Gastroesophageal sphincter (tissue), 4 donors: ENCODE results near the gene MACC1. TPM values are rescaled to one million over a fixed set of nuclear protein-coding genes. Genes with fewer than 3 reads are reported as not detected.

Experiments
- ATAC-seq: fragments of 150-250 bp; one replicate; pipeline ENCODE4 v1.9.1; 2016; ENCODE audit warnings: mild to moderate bottlenecking, moderate library complexity
- H3K27ac ChIP-seq, 4 donors: fragments of 200-600 bp; sonication (generic) in 3 of 4; 1 replicate in 3 of 4; 2 replicates in 1 of 4; pipeline ENCODE4 v1.5.1; 2016 to 2019
- H3K27me3 ChIP-seq: fragments of 200-600 bp; sonication (generic); one replicate; pipeline ENCODE4 v1.5.1; 2019
- H3K36me3 ChIP-seq, 2 donors: fragments of 200-600 bp; sonication (generic); one replicate each; pipeline ENCODE4 v1.5.1; 2019; ENCODE audit warnings: control low read depth in 1 of 2
- H3K4me1 ChIP-seq, 3 donors: fragments of 200-600 bp; sonication (generic); 1 replicate in 2 of 3; 2 replicates in 1 of 3; pipeline ENCODE4 v1.5.1; 2016 to 2019; ENCODE audit warnings: control low read depth in 2 of 3
- H3K4me3 ChIP-seq, 2 donors: fragments of 200-600 bp; sonication (generic); one replicate each; pipeline ENCODE4 v1.5.1; 2019; ENCODE audit warnings: mild to moderate bottlenecking in 1 of 2, moderate library complexity in 1 of 2
- H3K9me3 ChIP-seq, 3 donors: fragments of 200-600 bp; sonication (generic); one replicate each; pipeline ENCODE4 v1.5.1; 2017 to 2019; ENCODE audit warnings: control low read depth in 2 of 3
- EP300 ChIP-seq: sonication (generic); formaldehyde crosslinking; IDR thresholded peaks from one replicate; pipeline ENCODE4 v1.6.1; 2017; ENCODE audit warnings: antibody characterized with exemption, mild to moderate bottlenecking
- POLR2A ChIP-seq, 2 donors: fragments of 450-650 bp; IDR thresholded peaks; one replicate each; pipeline ENCODE4 v1.6.1; 2017; ENCODE audit warnings: antibody characterized with exemption in 2 of 2, mild to moderate bottlenecking in 2 of 2, moderate library complexity in 1 of 2
- POLR2AphosphoS5 ChIP-seq: sonication (generic); formaldehyde crosslinking; IDR thresholded peaks from one replicate; pipeline ENCODE4 v1.6.1; 2017; ENCODE audit warnings: antibody characterized with exemption
- WGBS, 2 donors: methylation state at CpG; one replicate each; pipeline ENCODE4 v1.1.5; 2018; ENCODE audit warnings: low coverage in 1 of 2; 5-methylcytosine and 5-hydroxymethylcytosine counted together
- total RNA-seq, 4 donors: library from RNA; depleted of rRNA; stranded (reverse); fragments of >200 nt; gene quantifications; one replicate each; pipeline ENCODE4 v1.1.0, GENCODE V29; 2016
- TF ChIP-seq, protein P1 (sequence below), 4 experiments: fragments of 200-600 bp in 2 of 4; fragments of 450-650 bp in 2 of 4; sonication (generic) in 1 of 4; IDR thresholded peaks; one replicate each; pipeline ENCODE4 v1.5.1; 2017 to 2019; ENCODE audit warnings: antibody characterized with exemption in 4 of 4, mild to moderate bottlenecking in 2 of 4, moderate library complexity in 2 of 4

MACC1 gene
- total RNA-seq, 4 donors from 2014 or later, result under 0.01 to 2.9 (median 0.25) TPM

DNA sequence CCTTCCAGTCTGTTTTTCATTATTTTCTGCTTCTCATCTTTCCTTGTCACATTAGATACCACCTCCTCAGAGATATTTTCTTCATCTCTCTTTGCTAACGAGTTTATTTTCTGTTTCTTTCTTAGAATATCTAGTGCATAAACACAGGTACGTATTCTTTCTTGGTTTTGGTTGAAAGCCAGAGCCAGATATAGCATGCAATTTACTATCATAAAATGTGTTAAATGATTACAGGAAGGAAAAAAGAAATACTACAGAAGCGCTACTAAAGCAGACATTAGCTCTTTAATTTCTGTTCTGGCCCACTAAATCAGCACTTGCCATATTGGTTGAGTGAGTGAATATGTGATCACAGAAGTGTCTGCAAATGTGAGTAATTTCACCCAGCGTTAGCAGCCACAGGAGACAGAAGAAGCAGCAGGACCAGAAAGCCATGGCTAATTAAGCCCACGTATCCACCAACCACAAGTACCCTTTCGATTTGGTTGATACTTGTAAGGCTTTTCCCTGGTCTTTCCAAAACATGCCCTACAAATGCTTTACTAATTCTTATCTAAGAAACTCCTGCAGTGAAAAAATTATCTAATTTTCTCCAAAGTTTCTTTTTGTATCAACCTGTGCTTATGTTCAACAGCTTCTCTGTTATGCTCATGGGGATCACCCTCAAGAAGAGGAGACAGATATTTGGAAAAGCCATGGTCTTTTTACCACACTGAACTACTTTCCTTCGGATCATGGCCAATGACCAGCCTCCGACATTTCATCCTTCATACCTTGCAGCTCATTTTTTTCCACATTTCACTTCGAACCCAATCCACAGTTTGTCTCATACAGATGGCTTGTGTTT lies 23.1 kb upstream of the MACC1 start:
- H3K27me3 ChIP-seq, result no peaks in the 10 kb centered on the region
- ATAC-seq, result no peak
- H3K27ac ChIP-seq, result no peak overlapping the region
- no peaks in the 10 kb centered on the region for H3K9me3 ChIP-seq
- WGBS, 2 donors, result 86 to 88% methylated on average over 6 to 9 of the region's 9 CpGs
- H3K4me1 ChIP-seq, result no peaks in the 10 kb centered on the region
- no peaks in the 10 kb centered on the region for H3K36me3 ChIP-seq
- no peak overlapping the region for H3K4me3 ChIP-seq
- no peak for TF ChIP-seq POLR2A (IDR thresholded peaks at IDR 0.05)
- no peak for TF ChIP-seq EP300
- no peak for TF ChIP-seq POLR2AphosphoS5
- TF ChIP-seq, protein P1, sequence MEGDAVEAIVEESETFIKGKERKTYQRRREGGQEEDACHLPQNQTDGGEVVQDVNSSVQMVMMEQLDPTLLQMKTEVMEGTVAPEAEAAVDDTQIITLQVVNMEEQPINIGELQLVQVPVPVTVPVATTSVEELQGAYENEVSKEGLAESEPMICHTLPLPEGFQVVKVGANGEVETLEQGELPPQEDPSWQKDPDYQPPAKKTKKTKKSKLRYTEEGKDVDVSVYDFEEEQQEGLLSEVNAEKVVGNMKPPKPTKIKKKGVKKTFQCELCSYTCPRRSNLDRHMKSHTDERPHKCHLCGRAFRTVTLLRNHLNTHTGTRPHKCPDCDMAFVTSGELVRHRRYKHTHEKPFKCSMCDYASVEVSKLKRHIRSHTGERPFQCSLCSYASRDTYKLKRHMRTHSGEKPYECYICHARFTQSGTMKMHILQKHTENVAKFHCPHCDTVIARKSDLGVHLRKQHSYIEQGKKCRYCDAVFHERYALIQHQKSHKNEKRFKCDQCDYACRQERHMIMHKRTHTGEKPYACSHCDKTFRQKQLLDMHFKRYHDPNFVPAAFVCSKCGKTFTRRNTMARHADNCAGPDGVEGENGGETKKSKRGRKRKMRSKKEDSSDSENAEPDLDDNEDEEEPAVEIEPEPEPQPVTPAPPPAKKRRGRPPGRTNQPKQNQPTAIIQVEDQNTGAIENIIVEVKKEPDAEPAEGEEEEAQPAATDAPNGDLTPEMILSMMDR (IDR thresholded peaks at IDR 0.05), result no peak

DNA sequence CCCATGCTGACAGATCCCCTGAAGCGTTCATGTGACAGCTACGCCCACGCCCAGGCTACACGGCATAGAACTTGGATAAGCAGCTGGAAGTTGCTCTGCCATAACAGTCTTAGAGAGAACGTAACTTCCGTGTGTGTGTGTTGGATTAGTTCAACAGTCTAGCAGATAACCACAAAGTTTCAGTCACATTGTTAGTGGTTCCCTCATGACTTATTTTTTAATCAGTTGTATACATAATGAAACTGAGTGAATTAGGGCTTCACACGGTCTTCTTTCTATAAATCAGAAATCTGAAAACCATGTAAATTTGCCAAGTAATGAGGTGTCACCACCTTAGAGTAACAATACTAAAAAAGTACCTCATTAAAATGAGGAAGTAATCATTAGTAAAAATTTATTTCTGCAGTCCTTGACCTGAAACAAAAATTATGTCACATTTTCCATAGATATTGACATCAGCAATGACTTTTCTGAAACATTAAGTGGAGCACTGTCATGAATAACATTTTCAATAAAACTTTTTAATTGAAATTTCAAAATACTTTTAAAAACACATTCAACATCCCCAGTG lies 21.7 kb upstream of the MACC1 start:
- 73 to 80% methylated on average over 7 of the region's 7 CpGs for WGBS, 2 donors
- ATAC-seq, result no peak
- H3K27ac ChIP-seq, result no peak overlapping the region

GRCh38 chr7:20238194-20238753 lies 21.1 kb upstream of the MACC1 start:
- no peak overlapping the region for H3K4me3 ChIP-seq
- no peak overlapping the region for H3K27ac ChIP-seq
- no peaks in the 10 kb centered on the region for H3K9me3 ChIP-seq
- no peaks in the 10 kb centered on the region for H3K36me3 ChIP-seq
- H3K4me1 ChIP-seq, result no peaks in the 10 kb centered on the region
- TF ChIP-seq POLR2AphosphoS5 (no peak), POLR2A (IDR thresholded peaks at IDR 0.05) (no peak), EP300 (no peak)
- TF ChIP-seq, protein P1 (IDR thresholded peaks at IDR 0.05), result no peak
- no peaks in the 10 kb centered on the region for H3K27me3 ChIP-seq
- WGBS, 2 donors, result 92 to 93% methylated on average over 5 to 7 of the region's 7 CpGs
- no peak for ATAC-seq

More for the DNA sequence above, 21.7 kb upstream of the MACC1 start:
- no peaks in the 10 kb centered on the region for H3K36me3 ChIP-seq
- no peaks in the 10 kb centered on the region for H3K27me3 ChIP-seq
- no peak for TF ChIP-seq POLR2A (IDR thresholded peaks at IDR 0.05)
- no peak for TF ChIP-seq EP300
- TF ChIP-seq, protein P1 (IDR thresholded peaks at IDR 0.05), result no peak
- H3K4me1 ChIP-seq, result no peaks in the 10 kb centered on the region
- H3K4me3 ChIP-seq, result no peak overlapping the region
- no peaks in the 10 kb centered on the region for H3K9me3 ChIP-seq

DNA sequence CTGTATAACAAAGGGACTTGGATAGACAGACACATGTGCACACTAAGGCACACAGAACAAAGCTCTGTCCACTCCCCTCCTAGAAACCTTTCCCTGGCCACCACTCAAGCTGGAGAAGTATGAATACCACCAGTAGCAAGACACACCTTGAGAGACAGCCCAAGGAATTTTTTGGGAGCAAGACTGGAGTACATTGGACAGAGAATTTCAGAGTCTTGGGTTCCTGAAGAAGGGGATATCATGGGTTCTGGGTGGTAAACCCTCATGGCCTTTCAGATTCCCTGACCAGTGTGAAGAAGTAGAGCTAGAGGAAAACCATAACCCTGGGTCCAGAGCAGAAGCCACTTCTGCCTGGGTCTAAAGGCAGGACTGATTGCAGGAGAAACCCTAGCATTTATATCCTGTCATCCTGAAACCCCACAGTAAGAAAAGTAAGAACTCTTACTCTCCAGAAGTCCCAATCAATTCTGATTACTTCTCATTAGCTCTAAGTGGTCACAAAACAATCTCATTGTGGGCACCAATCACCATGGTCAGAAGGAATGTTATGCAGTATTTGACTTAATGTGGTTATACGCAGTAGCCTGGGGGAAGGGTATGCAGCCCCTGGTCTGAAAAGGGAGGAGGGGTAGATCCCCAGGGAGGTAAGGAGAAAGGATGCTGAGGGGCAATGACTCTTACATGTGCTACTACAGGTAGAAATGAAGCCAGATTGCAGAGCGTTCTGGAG lies 20.4 kb upstream of the MACC1 start:
- ATAC-seq, result no peak
- Histone ChIP-seq H3K9me3 (no peaks in the 10 kb centered on the region), H3K36me3 (no peaks in the 10 kb centered on the region), H3K27me3 (no peaks in the 10 kb centered on the region), H3K4me1 (no peaks in the 10 kb centered on the region), H3K27ac (no peak overlapping the region), H3K4me3 (no peak overlapping the region)
- WGBS, 2 donors, result 67 to 95% methylated on average over 2 of the region's 2 CpGs
- TF ChIP-seq, protein P1 (IDR thresholded peaks at IDR 0.05), result no peak
- TF ChIP-seq POLR2A (IDR thresholded peaks at IDR 0.05) (no peak), EP300 (no peak), POLR2AphosphoS5 (no peak)
